ENCODE results near the gene RPS2. TPM values are rescaled to one million over a fixed set of nuclear protein-coding genes. Genes with fewer than 3 reads are reported as not detected.

Gene RPS2
- total RNA-seq, 1 donor from 2014 or later: 3,223 TPM

GRCh38 chr16:1998360-1998835, 33.8 kb upstream of the RPS2 start:
- Mint-ChIP-seq H3K4me3 (ENCODE audit: unreplicated experiment) (no peak overlapping the region), H3K9me3 (ENCODE audit: unreplicated experiment) (no peaks in the 10 kb centered on the region)

GRCh38 chr16:1997494-1998359, 33.1 kb upstream of the RPS2 start:
- H3K27me3 Mint-ChIP-seq (ENCODE audit: unreplicated experiment): peaks cover 9% of the 10 kb centered on the region

More at GRCh38 chr16:1998360-1998835, 33.8 kb upstream of the RPS2 start:
- Mint-ChIP-seq H3K27ac (ENCODE audit: unreplicated experiment) (no peak overlapping the region), H3K27me3 (ENCODE audit: unreplicated experiment) (peaks cover 9% of the 10 kb centered on the region), H3K36me3 (ENCODE audit: low read depth, unreplicated experiment) (peaks cover 9% of the 10 kb centered on the region), H3K4me1 (ENCODE audit: unreplicated experiment) (no peaks in the 10 kb centered on the region)
- TF ChIP-seq CTCF (IDR thresholded peaks at IDR 0.05; ENCODE audit: unreplicated experiment): no peak
- DNase-seq (ENCODE audit: low spot score): no peak

GRCh38 chr16:1993731-1994131, 29.1 kb upstream of the RPS2 start:
- Mint-ChIP-seq H3K27ac (ENCODE audit: unreplicated experiment) (peak overlapping the region; percentile 64), H3K4me1 (ENCODE audit: unreplicated experiment) (peaks cover 4% of the 10 kb centered on the region), H3K9me3 (ENCODE audit: unreplicated experiment) (no peaks in the 10 kb centered on the region), H3K27me3 (ENCODE audit: unreplicated experiment) (peaks cover 13% of the 10 kb centered on the region), H3K4me3 (ENCODE audit: unreplicated experiment) (peak overlapping the region; percentile 31), H3K36me3 (ENCODE audit: low read depth, unreplicated experiment) (peaks cover 9% of the 10 kb centered on the region)
- no peak for DNase-seq (ENCODE audit: low spot score)
- no peak for TF ChIP-seq CTCF (IDR thresholded peaks at IDR 0.05; ENCODE audit: unreplicated experiment)

More at GRCh38 chr16:1997494-1998359, 33.1 kb upstream of the RPS2 start:
- no peak overlapping the region for H3K27ac Mint-ChIP-seq (ENCODE audit: unreplicated experiment)
- TF ChIP-seq CTCF (IDR thresholded peaks at IDR 0.05; ENCODE audit: unreplicated experiment): no peak
- H3K4me3 Mint-ChIP-seq (ENCODE audit: unreplicated experiment): peak overlapping the region; percentile 49
- no peak for DNase-seq (ENCODE audit: low spot score)
- H3K4me1 Mint-ChIP-seq (ENCODE audit: unreplicated experiment): no peaks in the 10 kb centered on the region
- peaks cover 9% of the 10 kb centered on the region for H3K36me3 Mint-ChIP-seq (ENCODE audit: low read depth, unreplicated experiment)
- H3K9me3 Mint-ChIP-seq (ENCODE audit: unreplicated experiment): no peaks in the 10 kb centered on the region

GRCh38 chr16:1992704-1993317, 28.2 kb upstream of the RPS2 start:
- Mint-ChIP-seq H3K27me3 (ENCODE audit: unreplicated experiment) (peaks cover 20% of the 10 kb centered on the region), H3K27ac (ENCODE audit: unreplicated experiment) (no peak overlapping the region), H3K36me3 (ENCODE audit: low read depth, unreplicated experiment) (peaks cover 9% of the 10 kb centered on the region), H3K4me1 (ENCODE audit: unreplicated experiment) (peaks cover 4% of the 10 kb centered on the region), H3K4me3 (ENCODE audit: unreplicated experiment) (no peak overlapping the region), H3K9me3 (ENCODE audit: unreplicated experiment) (no peaks in the 10 kb centered on the region)
- no peak for TF ChIP-seq CTCF (IDR thresholded peaks at IDR 0.05; ENCODE audit: unreplicated experiment)
- DNase-seq (ENCODE audit: low spot score): no peak

All from endothelial cell (in vitro differentiated cells).